Anterior cingulate cortex (tissue), 58 donors: ENCODE results near the gene MCAT.

Source experiments
- DNase-seq, 58 donors: peaks; one replicate each; lab custom pipeline; 2025; lab: John Stamatoyannopoulos, UW

MCAT gene

GRCh38 chr22:43173976-43174720 is 30.9 kb upstream of the MCAT start:
- DNase-seq = no peak

- DNase-seq = no peak
Observed at GRCh38 chr22:43173566-43173965, 30.4 kb upstream of the MCAT start.

GRCh38 chr22:43172191-43172590 is 29.0 kb upstream of the MCAT start:
- no peak for DNase-seq

GRCh38 chr22:43171607-43172006 is 28.4 kb upstream of the MCAT start:
- no peak for DNase-seq

- DNase-seq = no peak
Observed at GRCh38 chr22:43171019-43171491, 27.9 kb upstream of the MCAT start.

- DNase-seq = no peak
Observed at GRCh38 chr22:43170131-43170480, 26.9 kb upstream of the MCAT start.

GRCh38 chr22:43169310-43170130 is 26.3 kb upstream of the MCAT start:
- DNase-seq = no peak

GRCh38 chr22:43168471-43169309 is 25.5 kb upstream of the MCAT start:
- no peak for DNase-seq

- no peak for DNase-seq
Observed at GRCh38 chr22:43167001-43167589, 23.9 kb upstream of the MCAT start.

GRCh38 chr22:43166132-43166930 is 23.1 kb upstream of the MCAT start:
- DNase-seq = no peak

GRCh38 chr22:43164636-43165035 is 21.4 kb upstream of the MCAT start:
- DNase-seq = no peak

GRCh38 chr22:43163241-43163795 is 20.1 kb upstream of the MCAT start:
- no peak for DNase-seq

- DNase-seq = no peak
Observed at GRCh38 chr22:43162412-43163150, 19.4 kb upstream of the MCAT start.

- no peak for DNase-seq
Observed at GRCh38 chr22:43160497-43161126, 17.4 kb upstream of the MCAT start.

- DNase-seq = no peak
Observed at GRCh38 chr22:43159484-43160178, 16.4 kb upstream of the MCAT start.

- DNase-seq = no peak
Observed at GRCh38 chr22:43158778-43159483, 15.7 kb upstream of the MCAT start.
